ENCODE measurements around the gene F2RL2. TPM values are rescaled to one million over a fixed set of nuclear protein-coding genes. Genes with fewer than 3 reads are reported as not detected.

Gene F2RL2
- total RNA-seq, 1 donor from 2014 or later: 2.0 TPM

- no peak for TF ChIP-seq CTCF (IDR thresholded peaks at IDR 0.05; ENCODE audit: insufficient read depth, low read length, poor library complexity, severe bottlenecking)
These were observed 33.2 kb downstream of the F2RL2 start for GRCh38 chr5:76590027-76590426.

DNA sequence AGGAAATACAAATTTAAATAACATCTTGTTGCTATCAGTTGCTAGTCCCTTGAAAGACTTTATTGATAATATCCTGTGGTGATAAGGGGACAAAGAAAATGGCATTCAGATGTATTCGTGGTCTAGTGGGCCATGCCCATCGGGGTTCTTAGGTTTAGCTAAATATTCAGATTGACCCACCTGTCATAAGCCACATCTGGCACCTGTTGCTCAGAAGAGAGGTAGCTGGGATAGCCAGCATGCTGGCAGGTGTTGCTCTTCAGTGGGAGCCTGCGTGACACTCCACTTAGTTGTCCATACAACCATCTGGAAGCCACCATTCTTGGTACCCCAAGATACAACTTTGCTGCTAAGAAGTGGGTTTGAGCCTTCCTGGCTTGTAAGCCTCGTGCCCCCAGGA lies 36.7 kb downstream of the F2RL2 start:
- TF ChIP-seq CTCF (IDR thresholded peaks at IDR 0.05; ENCODE audit: insufficient read depth, low read length, poor library complexity, severe bottlenecking): no peak
- H3K27me3 ChIP-seq (ENCODE audit: control insufficient read depth, insufficient read depth, low read length): no peaks in the 10 kb centered on the region
- no peak overlapping the region for H3K4me3 ChIP-seq (ENCODE audit: low read depth, low read length)
- H3K36me3 ChIP-seq (ENCODE audit: control insufficient read depth, insufficient read depth, low read length): no peaks in the 10 kb centered on the region
- DNase-seq (ENCODE audit: low read depth): no peak

More at GRCh38 chr5:76590027-76590426, 33.2 kb downstream of the F2RL2 start:
- no peaks in the 10 kb centered on the region for H3K27me3 ChIP-seq (ENCODE audit: control insufficient read depth, insufficient read depth, low read length)
- H3K36me3 ChIP-seq (ENCODE audit: control insufficient read depth, insufficient read depth, low read length): no peaks in the 10 kb centered on the region
- no peak overlapping the region for H3K4me3 ChIP-seq (ENCODE audit: low read depth, low read length)
- DNase-seq (ENCODE audit: low read depth): no peak

DNA sequence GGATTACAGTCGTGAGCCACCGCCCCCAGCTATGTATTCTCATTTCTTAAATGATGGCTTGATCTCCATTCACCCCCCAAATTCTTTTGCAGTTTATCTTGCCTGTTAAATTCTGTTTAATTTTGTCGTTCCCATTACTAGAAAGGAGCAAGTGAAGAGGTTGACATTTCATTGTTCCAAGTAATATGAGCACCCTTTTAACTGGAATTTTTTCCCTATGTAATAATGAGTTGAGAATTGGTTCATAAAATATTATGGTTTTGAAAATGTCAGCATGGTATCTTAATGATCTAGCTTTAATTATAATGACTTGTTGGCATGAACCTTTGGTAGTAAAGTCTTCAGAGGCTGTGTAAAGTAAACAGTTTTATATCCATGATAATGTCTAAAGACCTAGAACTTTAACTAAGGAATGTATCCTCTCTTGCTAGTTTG lies 37.4 kb downstream of the F2RL2 start:
- Histone ChIP-seq H3K27me3 (ENCODE audit: control insufficient read depth, insufficient read depth, low read length) (no peaks in the 10 kb centered on the region), H3K4me3 (ENCODE audit: low read depth, low read length) (no peak overlapping the region), H3K36me3 (ENCODE audit: control insufficient read depth, insufficient read depth, low read length) (no peaks in the 10 kb centered on the region)
- no peak for DNase-seq (ENCODE audit: low read depth)
- TF ChIP-seq CTCF (IDR thresholded peaks at IDR 0.05; ENCODE audit: insufficient read depth, low read length, poor library complexity, severe bottlenecking): no peak

DNA sequence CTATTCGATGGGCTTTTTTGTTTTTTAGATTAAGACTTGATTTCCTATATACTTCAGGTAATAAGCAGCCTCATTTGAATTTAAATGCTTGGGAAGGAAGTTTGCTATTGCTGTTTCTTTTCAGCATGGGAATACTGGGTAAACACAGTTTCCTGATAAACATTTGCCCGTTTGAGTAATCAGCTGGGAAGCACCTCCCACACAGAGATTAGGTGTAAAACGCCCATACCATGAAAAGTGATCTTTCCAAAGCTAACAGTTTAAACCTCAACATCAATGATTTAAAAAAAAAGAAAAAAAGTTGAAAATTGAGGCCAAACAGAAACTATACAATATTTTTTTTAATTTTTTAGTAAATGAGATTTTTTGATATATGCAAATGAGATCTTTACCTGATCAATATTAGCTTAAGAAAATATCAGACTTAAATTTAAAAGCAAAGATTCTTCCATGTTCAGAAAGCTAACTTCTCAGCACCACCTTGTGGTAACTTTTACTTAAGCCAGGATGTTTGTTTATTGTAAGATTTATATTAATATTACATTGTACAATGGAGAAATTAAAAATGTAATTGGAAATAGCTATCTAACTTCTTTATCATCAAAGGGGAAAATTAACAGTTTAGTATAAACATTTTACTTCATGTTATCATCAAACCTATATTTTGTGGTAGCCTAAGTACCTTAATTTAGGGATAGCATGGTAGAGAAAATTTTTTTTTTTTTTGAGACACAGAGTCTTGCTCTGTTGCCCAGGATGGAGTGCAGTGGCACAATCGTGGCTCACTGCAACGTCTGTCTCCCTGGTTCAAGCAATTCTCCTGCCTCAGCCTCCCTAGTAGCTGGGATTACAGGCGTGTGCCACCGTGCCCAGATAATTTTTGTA lies 39.8 kb downstream of the F2RL2 start:
- Histone ChIP-seq H3K36me3 (ENCODE audit: control insufficient read depth, insufficient read depth, low read length) (no peaks in the 10 kb centered on the region), H3K4me3 (ENCODE audit: low read depth, low read length) (no peak overlapping the region), H3K27me3 (ENCODE audit: control insufficient read depth, insufficient read depth, low read length) (no peaks in the 10 kb centered on the region)
- peak; percentile 27 for TF ChIP-seq CTCF (IDR thresholded peaks at IDR 0.05; ENCODE audit: insufficient read depth, low read length, poor library complexity, severe bottlenecking)
- no peak for DNase-seq (ENCODE audit: low read depth)

GRCh38 chr5:76582230-76583162 lies 40.7 kb downstream of the F2RL2 start:
- no peak for TF ChIP-seq CTCF (IDR thresholded peaks at IDR 0.05; ENCODE audit: insufficient read depth, low read length, poor library complexity, severe bottlenecking)
- no peaks in the 10 kb centered on the region for H3K27me3 ChIP-seq (ENCODE audit: control insufficient read depth, insufficient read depth, low read length)
- DNase-seq (ENCODE audit: low read depth): no peak
- H3K4me3 ChIP-seq (ENCODE audit: low read depth, low read length): no peak overlapping the region
- H3K36me3 ChIP-seq (ENCODE audit: control insufficient read depth, insufficient read depth, low read length): no peaks in the 10 kb centered on the region
